HCT116 (cell line): ENCODE data around the gene TRUB1.

Experiments used
- CEBPB ChIP-seq: IDR thresholded peaks from 2 replicates; pipeline ENCODE4 v1.6.1; 2012; ENCODE audit warnings: low read depth
- EZH2 ChIP-seq: fragments of 200-600 bp; sonication (generic); IDR thresholded peaks from 2 replicates; pipeline ENCODE4 v1.6.1; 2017; ENCODE audit warnings: antibody characterized with exemption, mixed run types
- POLR2A ChIP-seq: IDR thresholded peaks from 2 replicates; pipeline ENCODE4 v1.7.0; 2011; ENCODE audit warnings: borderline replicate concordance; ENCODE audit not compliant: insufficient read depth, insufficient read length; ENCODE audit errors: extremely low read depth
- POLR2AphosphoS5 ChIP-seq: IDR thresholded peaks from 2 replicates; pipeline ENCODE4 v1.6.1; 2011; ENCODE audit warnings: mild to moderate bottlenecking, low read depth, low read length, moderate library complexity
- RAD21 ChIP-seq: IDR thresholded peaks from 2 replicates; pipeline ENCODE4 v1.6.1; 2012; ENCODE audit warnings: low read depth, mild to moderate bottlenecking
- SRF ChIP-seq: IDR thresholded peaks from 2 replicates; pipeline ENCODE4 v1.6.1; 2012; ENCODE audit warnings: low read depth
- TCF7L2 ChIP-seq: IDR thresholded peaks from 2 replicates; pipeline ENCODE4 v1.7.0; 2011; ENCODE audit warnings: borderline replicate concordance, inconsistent platforms; ENCODE audit not compliant: insufficient read depth, insufficient read length; ENCODE audit errors: extremely low read depth
- ZFX ChIP-seq: fragments of 450-650 bp; IDR thresholded peaks from 2 replicates; pipeline ENCODE4 v1.6.1; 2017
- TF ChIP-seq, protein P1 (sequence below), 3 experiments: fragments of 200-600 bp in 1 of 3; sonication (generic) in 1 of 3; IDR thresholded peaks in 2 of 3; conservative IDR thresholded peaks in 1 of 3; 2 replicates each; pipeline ENCODE4 v1.5.1; 2012 to 2017; ENCODE audit warnings: low read depth in 2 of 3, low read length in 2 of 3, antibody characterized with exemption in 1 of 3, borderline replicate concordance in 1 of 3, control low read depth in 1 of 3, mild to moderate bottlenecking in 1 of 3, mixed read lengths in 1 of 3, mixed run types in 1 of 3, moderate library complexity in 1 of 3; ENCODE audit not compliant: insufficient read depth in 1 of 3
- TF ChIP-seq, protein P2 (sequence below): IDR thresholded peaks from 2 replicates; pipeline ENCODE4 v1.6.1; 2012
- TF ChIP-seq, protein P3 (sequence below): IDR thresholded peaks from 2 replicates; pipeline ENCODE4 v1.6.1; 2012; ENCODE audit warnings: low read depth

DNA sequence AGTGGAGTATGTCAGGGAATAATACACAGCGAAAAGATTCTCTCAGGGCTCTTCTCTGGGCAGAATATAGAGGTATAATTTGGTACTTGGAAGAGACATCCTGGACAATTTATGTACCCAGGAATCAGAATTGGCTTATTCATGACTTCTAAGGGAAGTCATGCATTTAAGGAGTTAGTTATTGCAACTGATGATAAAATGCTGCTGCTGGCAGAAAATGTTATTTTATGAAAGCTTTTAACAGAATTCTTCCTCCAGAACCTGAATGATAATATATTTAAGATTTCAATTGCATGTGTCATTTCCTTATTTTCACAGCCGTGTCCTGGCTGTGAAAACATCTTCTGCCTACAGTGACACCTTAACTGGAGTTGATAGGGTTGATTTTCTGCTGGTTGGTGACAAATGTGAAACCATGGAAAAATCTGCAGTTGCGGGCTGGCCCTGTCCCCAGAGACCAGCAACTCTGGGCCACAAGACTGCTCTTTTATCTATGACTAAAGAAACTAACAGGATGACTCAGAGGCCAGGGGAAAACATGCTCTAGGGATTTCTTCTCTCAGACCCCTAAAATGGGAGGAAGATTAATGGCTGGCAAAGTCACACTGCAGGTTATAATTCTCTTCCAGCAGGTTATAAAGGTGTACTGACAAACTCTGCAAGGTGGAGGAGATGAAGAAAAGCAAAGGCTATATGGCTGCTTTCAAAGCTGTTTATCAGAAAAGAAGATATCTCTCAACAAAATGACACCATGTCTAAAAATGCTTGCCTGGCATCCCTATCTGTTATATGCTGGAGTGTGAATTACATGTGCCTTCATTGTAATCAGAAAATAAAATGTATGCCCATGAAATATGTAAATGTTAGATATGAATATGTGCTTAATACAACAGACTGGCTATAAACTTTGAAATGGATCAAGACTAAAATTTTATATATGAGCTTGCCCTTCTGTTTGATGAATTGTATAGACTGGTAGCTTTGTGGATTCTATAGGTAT lies 12.1 kb upstream of the TRUB1 start:
- TF ChIP-seq CEBPB (no peak), POLR2AphosphoS5 (no peak), EZH2 (no peak), RAD21 (no peak), POLR2A (no peak), ZFX (no peak), SRF (no peak), TCF7L2 (no peak)
- TF ChIP-seq, protein P1, sequence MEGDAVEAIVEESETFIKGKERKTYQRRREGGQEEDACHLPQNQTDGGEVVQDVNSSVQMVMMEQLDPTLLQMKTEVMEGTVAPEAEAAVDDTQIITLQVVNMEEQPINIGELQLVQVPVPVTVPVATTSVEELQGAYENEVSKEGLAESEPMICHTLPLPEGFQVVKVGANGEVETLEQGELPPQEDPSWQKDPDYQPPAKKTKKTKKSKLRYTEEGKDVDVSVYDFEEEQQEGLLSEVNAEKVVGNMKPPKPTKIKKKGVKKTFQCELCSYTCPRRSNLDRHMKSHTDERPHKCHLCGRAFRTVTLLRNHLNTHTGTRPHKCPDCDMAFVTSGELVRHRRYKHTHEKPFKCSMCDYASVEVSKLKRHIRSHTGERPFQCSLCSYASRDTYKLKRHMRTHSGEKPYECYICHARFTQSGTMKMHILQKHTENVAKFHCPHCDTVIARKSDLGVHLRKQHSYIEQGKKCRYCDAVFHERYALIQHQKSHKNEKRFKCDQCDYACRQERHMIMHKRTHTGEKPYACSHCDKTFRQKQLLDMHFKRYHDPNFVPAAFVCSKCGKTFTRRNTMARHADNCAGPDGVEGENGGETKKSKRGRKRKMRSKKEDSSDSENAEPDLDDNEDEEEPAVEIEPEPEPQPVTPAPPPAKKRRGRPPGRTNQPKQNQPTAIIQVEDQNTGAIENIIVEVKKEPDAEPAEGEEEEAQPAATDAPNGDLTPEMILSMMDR (IDR thresholded peaks at IDR 0.05 in 2 of 3, conservative IDR thresholded peaks at IDR 0.05 in 1 of 3; ENCODE audit: borderline replicate concordance in 1 of 3, insufficient read depth in 1 of 3, low read depth in 2 of 3, low read length in 2 of 3): no peak
- TF ChIP-seq, protein P2, sequence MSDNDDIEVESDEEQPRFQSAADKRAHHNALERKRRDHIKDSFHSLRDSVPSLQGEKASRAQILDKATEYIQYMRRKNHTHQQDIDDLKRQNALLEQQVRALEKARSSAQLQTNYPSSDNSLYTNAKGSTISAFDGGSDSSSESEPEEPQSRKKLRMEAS: no peak
- TF ChIP-seq, protein P3, sequence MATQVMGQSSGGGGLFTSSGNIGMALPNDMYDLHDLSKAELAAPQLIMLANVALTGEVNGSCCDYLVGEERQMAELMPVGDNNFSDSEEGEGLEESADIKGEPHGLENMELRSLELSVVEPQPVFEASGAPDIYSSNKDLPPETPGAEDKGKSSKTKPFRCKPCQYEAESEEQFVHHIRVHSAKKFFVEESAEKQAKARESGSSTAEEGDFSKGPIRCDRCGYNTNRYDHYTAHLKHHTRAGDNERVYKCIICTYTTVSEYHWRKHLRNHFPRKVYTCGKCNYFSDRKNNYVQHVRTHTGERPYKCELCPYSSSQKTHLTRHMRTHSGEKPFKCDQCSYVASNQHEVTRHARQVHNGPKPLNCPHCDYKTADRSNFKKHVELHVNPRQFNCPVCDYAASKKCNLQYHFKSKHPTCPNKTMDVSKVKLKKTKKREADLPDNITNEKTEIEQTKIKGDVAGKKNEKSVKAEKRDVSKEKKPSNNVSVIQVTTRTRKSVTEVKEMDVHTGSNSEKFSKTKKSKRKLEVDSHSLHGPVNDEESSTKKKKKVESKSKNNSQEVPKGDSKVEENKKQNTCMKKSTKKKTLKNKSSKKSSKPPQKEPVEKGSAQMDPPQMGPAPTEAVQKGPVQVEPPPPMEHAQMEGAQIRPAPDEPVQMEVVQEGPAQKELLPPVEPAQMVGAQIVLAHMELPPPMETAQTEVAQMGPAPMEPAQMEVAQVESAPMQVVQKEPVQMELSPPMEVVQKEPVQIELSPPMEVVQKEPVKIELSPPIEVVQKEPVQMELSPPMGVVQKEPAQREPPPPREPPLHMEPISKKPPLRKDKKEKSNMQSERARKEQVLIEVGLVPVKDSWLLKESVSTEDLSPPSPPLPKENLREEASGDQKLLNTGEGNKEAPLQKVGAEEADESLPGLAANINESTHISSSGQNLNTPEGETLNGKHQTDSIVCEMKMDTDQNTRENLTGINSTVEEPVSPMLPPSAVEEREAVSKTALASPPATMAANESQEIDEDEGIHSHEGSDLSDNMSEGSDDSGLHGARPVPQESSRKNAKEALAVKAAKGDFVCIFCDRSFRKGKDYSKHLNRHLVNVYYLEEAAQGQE: no peak
